Smooth muscle cell of the brain vasculature (primary cell): ENCODE results near the gene IL1RN.
"Not testable (repeated sequence)": the region's sequence is repeated elsewhere in the genome, so short reads cannot be mapped to it uniquely, and the experiment has no call there.

Experiments
- DNase-seq: peaks from one replicate; pipeline ENCODE4 v3.0.0-alpha.2; 2012; ENCODE audit warnings: low read depth, low spot score

IL1RN gene

GRCh38 chr2:113126845-113127645, at the start of gene IL1RN:
TSS of gene IL1RN (plus strand) at chr2:113127598. CDS start at chr2:113127625, 27 bp downstream.
- no peak for DNase-seq

GRCh38 chr2:113077921-113078320, 49.5 kb upstream of the IL1RN start:
- no peak for DNase-seq

GRCh38 chr2:113078350-113078839, 49.0 kb upstream of the IL1RN start:
- DNase-seq, result no peak

- DNase-seq, result no peak
Measured at GRCh38 chr2:113079131-113079530, 48.3 kb upstream of the IL1RN start.

- no peak for DNase-seq
Measured at GRCh38 chr2:113080134-113080533, 47.3 kb upstream of the IL1RN start.

- no peak for DNase-seq
Measured at GRCh38 chr2:113081488-113082210, 45.7 kb upstream of the IL1RN start.

- no peak for DNase-seq
Measured at GRCh38 chr2:113083296-113083695, 44.1 kb upstream of the IL1RN start.

GRCh38 chr2:113084249-113085000, 43.0 kb upstream of the IL1RN start:
- DNase-seq, result no peak

GRCh38 chr2:113085542-113085941, 41.9 kb upstream of the IL1RN start:
- no peak for DNase-seq

GRCh38 chr2:113088213-113088992, 39.0 kb upstream of the IL1RN start:
- no peak for DNase-seq

- DNase-seq, result no peak
Measured at GRCh38 chr2:113089916-113090315, 37.5 kb upstream of the IL1RN start.

- DNase-seq, result no peak
Measured at GRCh38 chr2:113091231-113091896, 36.0 kb upstream of the IL1RN start.

- DNase-seq, result no peak
Measured at GRCh38 chr2:113092864-113093612, 34.4 kb upstream of the IL1RN start.

GRCh38 chr2:113093613-113093977, 33.8 kb upstream of the IL1RN start:
- no peak for DNase-seq

GRCh38 chr2:113096306-113096705, 31.1 kb upstream of the IL1RN start:
- not testable (repeated sequence) for DNase-seq

GRCh38 chr2:113096842-113097618, 30.4 kb upstream of the IL1RN start:
- DNase-seq, result not testable (repeated sequence)

GRCh38 chr2:113098041-113098440, 29.4 kb upstream of the IL1RN start:
- DNase-seq, result no peak

GRCh38 chr2:113098532-113098931, 28.9 kb upstream of the IL1RN start:
- no peak for DNase-seq

GRCh38 chr2:113102133-113102532, 25.3 kb upstream of the IL1RN start:
- DNase-seq, result no peak
